Hepatocyte (in vitro differentiated cells): ENCODE data around the gene FERMT2. TPM values are rescaled to one million over a fixed set of nuclear protein-coding genes. Genes with fewer than 3 reads are reported as not detected.

Experiments
- DNase-seq: peaks from one replicate; pipeline ENCODE4 v3.0.0-alpha.2; 2016; ENCODE audit warnings: low spot score
- H2AFZ ChIP-seq: fragments of 200-600 bp; sonication (generic); 2 replicates; pipeline ENCODE4 v1.6.0; 2016; ENCODE audit warnings: antibody characterized with exemption, mild to moderate bottlenecking
- H3K27ac ChIP-seq: fragments of 200-600 bp; sonication (generic); 2 replicates; pipeline ENCODE4 v1.5.1; 2016; ENCODE audit warnings: mild to moderate bottlenecking
- H3K27me3 ChIP-seq: fragments of 200-600 bp; sonication (generic); 2 replicates; pipeline ENCODE4 v1.6.1; 2016
- H3K36me3 ChIP-seq: fragments of 200-600 bp; sonication (generic); replicated peaks from 2 replicates; pipeline ENCODE4 v1.5.1; 2016; ENCODE audit warnings: low read depth; ENCODE audit not compliant: insufficient read depth
- H3K4me1 ChIP-seq: fragments of 200-600 bp; sonication (generic); 2 replicates; pipeline ENCODE4 v1.5.1; 2016; ENCODE audit warnings: mild to moderate bottlenecking, moderate library complexity; ENCODE audit not compliant: insufficient read depth
- H3K4me2 ChIP-seq: fragments of 200-600 bp; sonication (generic); 2 replicates; pipeline ENCODE4 v1.6.0; 2016
- H3K4me3 ChIP-seq: fragments of 200-600 bp; sonication (generic); 2 replicates; pipeline ENCODE4 v1.5.1; 2016; ENCODE audit warnings: mild to moderate bottlenecking
- H3K79me2 ChIP-seq: fragments of 200-600 bp; sonication (generic); 2 replicates; pipeline ENCODE4 v1.6.0; 2017; ENCODE audit warnings: mild to moderate bottlenecking
- H3K9me2 ChIP-seq: fragments of 200-600 bp; sonication (generic); replicated peaks from 2 replicates; pipeline ENCODE4 v1.6.0; 2017; ENCODE audit warnings: mild to moderate bottlenecking; ENCODE audit not compliant: insufficient read depth
- H3K9me3 ChIP-seq: fragments of 200-600 bp; sonication (generic); 2 replicates; pipeline ENCODE4 v1.5.1; 2016; ENCODE audit warnings: low read depth, mild to moderate bottlenecking
- H4K20me1 ChIP-seq: fragments of 200-600 bp; sonication (generic); 2 replicates; pipeline ENCODE4 v1.6.0; 2016; ENCODE audit warnings: mild to moderate bottlenecking; ENCODE audit not compliant: insufficient read depth, poor library complexity, severe bottlenecking
- CTCF ChIP-seq: fragments of 200-600 bp; sonication (generic); IDR thresholded peaks from 2 replicates; pipeline ENCODE4 v1.5.1; 2016; ENCODE audit warnings: antibody characterized with exemption, mild to moderate bottlenecking; ENCODE audit not compliant: poor library complexity
- EZH2 ChIP-seq: fragments of 200-600 bp; sonication (generic); IDR thresholded peaks from 2 replicates; pipeline ENCODE4 v1.6.1; 2016; ENCODE audit warnings: antibody characterized with exemption, mild to moderate bottlenecking, borderline replicate concordance
- EZH2phosphoT487 ChIP-seq: fragments of 200-600 bp; sonication (generic); IDR thresholded peaks from one replicate; pipeline ENCODE4 v1.6.1; 2018; ENCODE audit warnings: antibody characterized with exemption, mild to moderate bottlenecking, low read depth, moderate library complexity; ENCODE audit not compliant: unreplicated experiment, severe bottlenecking
- WGBS: methylation state at CpG from one replicate; pipeline ENCODE4 v1.1.6; 2016; ENCODE audit warnings: low lambda C conversion rate; ENCODE audit errors: missing lambda C conversion rate; 5-methylcytosine and 5-hydroxymethylcytosine counted together
- polyA plus RNA-seq: library from polyadenylated mRNA; unstranded; fragments of >200 nt; fragmentation: Nextera tagmentation; extraction: Ambion mirVana; gene quantifications from 2 replicates; pipeline ENCODE4 v1.2.1, GENCODE V29; 2016
- total RNA-seq: library from RNA; depleted of rRNA; stranded (reverse); fragments of >200 nt; gene quantifications from 2 replicates; pipeline ENCODE4 v1.2.3, GENCODE V29; 2014

The FERMT2 gene
- total and polyA plus RNA-seq, 2 experiments from 2014 or later = 38.6 to 95.4 TPM

GRCh38 chr14:52833891-52834290 is 117.0 kb downstream of the FERMT2 start:
- Histone ChIP-seq H3K9me2 (no peaks in the 10 kb centered on the region), H3K36me3 (no peaks in the 10 kb centered on the region), H3K4me1 (peaks cover 9% of the 10 kb centered on the region), H4K20me1 (no peaks in the 10 kb centered on the region), H3K4me2 (no peak overlapping the region), H3K9me3 (no peaks in the 10 kb centered on the region), H3K27ac (no peak overlapping the region), H2AFZ (no peak overlapping the region), H3K79me2 (no peaks in the 10 kb centered on the region), H3K4me3 (no peak overlapping the region), H3K27me3 (no peaks in the 10 kb centered on the region)
- no peak for DNase-seq
- WGBS = 69% methylated on average over 5 of the region's 5 CpGs
- no peak for TF ChIP-seq CTCF
- no peak for TF ChIP-seq EZH2
- no peak for TF ChIP-seq EZH2phosphoT487

- Histone ChIP-seq H3K36me3 (no peaks in the 10 kb centered on the region), H3K4me2 (no peak overlapping the region), H3K9me3 (no peaks in the 10 kb centered on the region), H4K20me1 (no peaks in the 10 kb centered on the region), H3K9me2 (no peaks in the 10 kb centered on the region), H3K27me3 (no peaks in the 10 kb centered on the region), H2AFZ (no peak overlapping the region), H3K4me1 (peaks cover 4% of the 10 kb centered on the region), H3K27ac (no peak overlapping the region), H3K79me2 (no peaks in the 10 kb centered on the region), H3K4me3 (no peak overlapping the region)
- TF ChIP-seq CTCF (no peak), EZH2 (no peak), EZH2phosphoT487 (no peak)
- WGBS = 79% methylated on average over 7 of the region's 7 CpGs
- DNase-seq = no peak
Measured at GRCh38 chr14:52829527-52830185, 121.2 kb downstream of the FERMT2 start.

- no peaks in the 10 kb centered on the region for H3K9me3 ChIP-seq
- peaks cover 4% of the 10 kb centered on the region for H3K4me1 ChIP-seq
- H3K9me2 ChIP-seq = no peaks in the 10 kb centered on the region
- DNase-seq = no peak
- H4K20me1 ChIP-seq = no peaks in the 10 kb centered on the region
- H3K27ac ChIP-seq = no peak overlapping the region
- no peak overlapping the region for H3K4me3 ChIP-seq
- no peaks in the 10 kb centered on the region for H3K36me3 ChIP-seq
- no peak overlapping the region for H2AFZ ChIP-seq
- TF ChIP-seq EZH2 (no peak), EZH2phosphoT487 (no peak), CTCF (no peak)
- no peaks in the 10 kb centered on the region for H3K27me3 ChIP-seq
- no peak overlapping the region for H3K4me2 ChIP-seq
- H3K79me2 ChIP-seq = no peaks in the 10 kb centered on the region
Measured at GRCh38 chr14:52827426-52827825, 123.4 kb downstream of the FERMT2 start.

- H3K36me3 ChIP-seq = no peaks in the 10 kb centered on the region
- H3K9me2 ChIP-seq = no peaks in the 10 kb centered on the region
- TF ChIP-seq EZH2 (no peak), EZH2phosphoT487 (no peak), CTCF (no peak)
Measured at GRCh38 chr14:52825085-52825484, 125.8 kb downstream of the FERMT2 start.

More at GRCh38 chr14:52825085-52825484, 125.8 kb downstream of the FERMT2 start:
- Histone ChIP-seq H3K27me3 (no peaks in the 10 kb centered on the region), H3K9me3 (no peaks in the 10 kb centered on the region), H2AFZ (no peak overlapping the region), H3K4me3 (no peak overlapping the region), H3K79me2 (no peaks in the 10 kb centered on the region), H3K27ac (no peak overlapping the region), H3K4me2 (no peak overlapping the region), H3K4me1 (peaks cover 4% of the 10 kb centered on the region), H4K20me1 (no peaks in the 10 kb centered on the region)
- DNase-seq = no peak
- WGBS = 90% methylated on average over 4 of the region's 4 CpGs
